Tibial nerve (tissue), 4 donors: ENCODE results near the gene PEX26. TPM values are rescaled to one million over a fixed set of nuclear protein-coding genes. Genes with fewer than 3 reads are reported as not detected.
"Not testable (repeated sequence)": the region's sequence is repeated elsewhere in the genome, so short reads cannot be mapped to it uniquely, and the experiment has no call there.

Source experiments
- DNase-seq, 2 donors: peaks; one replicate each; pipeline ENCODE4 v3.0.0-alpha.2; 2019; ENCODE audit warnings: low spot score in 2 of 2
- H3K27ac ChIP-seq, 4 donors: fragments of 200-600 bp; sonication (generic) in 3 of 4; one replicate each; pipeline ENCODE4 v1.5.1; 2017 to 2019; ENCODE audit warnings: mild to moderate bottlenecking in 1 of 4
- H3K27me3 ChIP-seq, 2 donors: fragments of 200-600 bp; sonication (generic) in 1 of 2; one replicate each; pipeline versions ENCODE4 v1.5.1 to v1.6.0; 2017 to 2019
- H3K36me3 ChIP-seq, 3 donors: fragments of 200-600 bp; sonication (generic); one replicate each; pipeline ENCODE4 v1.5.1; 2018 to 2019
- H3K4me1 ChIP-seq, 4 donors: fragments of 200-600 bp; sonication (generic) in 3 of 4; one replicate each; pipeline ENCODE4 v1.5.1; 2017 to 2019
- H3K4me3 ChIP-seq, 4 donors: fragments of 200-600 bp; sonication (generic) in 3 of 4; one replicate each; pipeline ENCODE4 v1.5.1; 2017 to 2019; ENCODE audit warnings: mild to moderate bottlenecking in 1 of 4, moderate library complexity in 1 of 4
- H3K9me3 ChIP-seq, 4 donors: fragments of 200-600 bp; sonication (generic) in 3 of 4; one replicate each; pipeline ENCODE4 v1.5.1; 2017 to 2019
- EP300 ChIP-seq, 2 donors: sonication (generic); formaldehyde crosslinking; IDR thresholded peaks; one replicate each; pipeline ENCODE4 v1.6.1; 2017; ENCODE audit warnings: antibody characterized with exemption in 2 of 2, mild to moderate bottlenecking in 1 of 2
- POLR2A ChIP-seq, 2 donors: fragments of 450-650 bp; IDR thresholded peaks; one replicate each; pipeline ENCODE4 v1.6.1; 2017; ENCODE audit warnings: antibody characterized with exemption in 2 of 2, mild to moderate bottlenecking in 2 of 2, moderate library complexity in 2 of 2
- WGBS, 2 donors: methylation state at CpG; one replicate each; pipeline ENCODE4 v1.1.5; 2018; 5-methylcytosine and 5-hydroxymethylcytosine counted together
- total RNA-seq, 4 donors: library from RNA; depleted of rRNA; stranded (reverse); fragments of >200 nt; gene quantifications; one replicate each; pipeline ENCODE4 v1.1.0, GENCODE V29; 2016
- TF ChIP-seq, protein P1 (sequence below), 5 experiments: fragments of 200-600 bp in 3 of 5; fragments of 450-650 bp in 2 of 5; sonication (generic) in 3 of 5; IDR thresholded peaks; one replicate each; pipeline ENCODE4 v1.5.1; 2016 to 2019; ENCODE audit warnings: antibody characterized with exemption in 5 of 5, mild to moderate bottlenecking in 3 of 5, moderate library complexity in 2 of 5

PEX26 gene
- total RNA-seq, 4 donors from 2014 or later, result 15.3 to 36.3 (median 29.4) TPM

DNA sequence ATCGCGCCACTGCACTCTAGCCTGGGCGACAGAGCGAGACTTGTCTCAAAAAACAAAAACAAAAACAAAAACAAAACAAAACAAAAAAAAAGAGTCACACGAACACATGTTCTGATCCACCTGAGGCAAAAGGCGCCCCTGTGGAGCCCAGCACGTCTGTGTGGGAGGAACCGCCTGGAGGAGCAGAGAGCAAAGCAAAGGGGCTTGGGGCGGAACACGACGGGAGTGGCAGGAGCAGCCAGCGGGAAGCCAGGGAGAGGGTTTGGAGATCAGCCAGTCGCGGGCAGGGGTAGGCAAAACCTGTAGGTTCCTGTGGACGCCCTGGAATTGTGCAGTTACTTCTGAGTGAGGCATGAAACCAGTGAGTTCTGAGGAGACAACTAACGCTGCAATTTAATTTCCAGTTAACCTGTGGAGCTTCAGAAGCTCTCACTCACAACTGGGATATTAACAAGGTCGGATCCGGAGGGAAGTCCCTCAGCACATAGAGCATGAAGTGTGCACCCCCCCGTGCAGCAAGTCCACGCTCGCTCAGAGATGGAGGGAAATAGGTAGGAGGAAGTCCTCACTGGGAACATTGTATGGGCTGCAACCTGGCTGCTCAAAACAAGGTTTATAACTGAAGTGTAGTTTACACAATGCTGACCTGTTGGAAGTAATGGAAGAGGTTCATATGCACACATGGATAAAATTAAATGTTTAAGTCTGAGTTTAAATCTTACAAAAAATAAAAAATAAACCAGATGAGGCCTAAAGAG, 59.0 kb downstream of the PEX26 start:
- no peak for DNase-seq
- no peak overlapping the region for H3K27ac ChIP-seq
- H3K36me3 ChIP-seq, result peaks cover 0 to 19% (median 0%) of the 10 kb centered on the region in 3 donors
- H3K27me3 ChIP-seq, result no peaks in the 10 kb centered on the region
- peaks cover 0 to 5% (median 0%) of the 10 kb centered on the region in 4 donors for H3K4me1 ChIP-seq
- H3K4me3 ChIP-seq, result no peak overlapping the region
- TF ChIP-seq, protein P1, sequence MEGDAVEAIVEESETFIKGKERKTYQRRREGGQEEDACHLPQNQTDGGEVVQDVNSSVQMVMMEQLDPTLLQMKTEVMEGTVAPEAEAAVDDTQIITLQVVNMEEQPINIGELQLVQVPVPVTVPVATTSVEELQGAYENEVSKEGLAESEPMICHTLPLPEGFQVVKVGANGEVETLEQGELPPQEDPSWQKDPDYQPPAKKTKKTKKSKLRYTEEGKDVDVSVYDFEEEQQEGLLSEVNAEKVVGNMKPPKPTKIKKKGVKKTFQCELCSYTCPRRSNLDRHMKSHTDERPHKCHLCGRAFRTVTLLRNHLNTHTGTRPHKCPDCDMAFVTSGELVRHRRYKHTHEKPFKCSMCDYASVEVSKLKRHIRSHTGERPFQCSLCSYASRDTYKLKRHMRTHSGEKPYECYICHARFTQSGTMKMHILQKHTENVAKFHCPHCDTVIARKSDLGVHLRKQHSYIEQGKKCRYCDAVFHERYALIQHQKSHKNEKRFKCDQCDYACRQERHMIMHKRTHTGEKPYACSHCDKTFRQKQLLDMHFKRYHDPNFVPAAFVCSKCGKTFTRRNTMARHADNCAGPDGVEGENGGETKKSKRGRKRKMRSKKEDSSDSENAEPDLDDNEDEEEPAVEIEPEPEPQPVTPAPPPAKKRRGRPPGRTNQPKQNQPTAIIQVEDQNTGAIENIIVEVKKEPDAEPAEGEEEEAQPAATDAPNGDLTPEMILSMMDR (IDR thresholded peaks at IDR 0.05), result no peak
- 89 to 90% methylated on average over 21 of the region's 21 CpGs for WGBS, 2 donors
- no peaks in the 10 kb centered on the region for H3K9me3 ChIP-seq

DNA sequence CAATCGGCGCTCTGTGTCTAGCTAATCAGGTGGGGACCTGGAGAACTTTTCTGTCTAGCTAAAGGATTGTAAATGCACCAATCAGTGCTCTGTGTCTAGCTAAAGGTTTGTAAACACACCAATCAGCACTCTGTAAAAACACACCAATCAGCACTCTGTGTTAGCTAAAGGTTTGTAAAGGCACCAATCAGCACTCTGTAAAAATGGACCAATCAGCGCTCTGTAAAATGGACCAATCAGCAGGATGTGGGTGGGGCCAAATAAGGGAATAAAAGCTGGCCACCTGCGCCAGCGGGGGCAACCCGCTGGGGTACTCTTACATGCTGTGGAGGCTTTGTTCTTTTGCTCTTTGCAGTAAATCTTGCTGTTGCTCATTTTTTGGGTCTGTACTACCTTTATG, 63.2 kb downstream of the PEX26 start:
- H3K36me3 ChIP-seq, H3K27ac ChIP-seq, DNase-seq, H3K4me3 ChIP-seq, H3K4me1 ChIP-seq, H3K9me3 ChIP-seq, H3K27me3 ChIP-seq: not testable (repeated sequence)
- WGBS, 2 donors, result 93 to 95% methylated on average over 6 of the region's 6 CpGs

DNA sequence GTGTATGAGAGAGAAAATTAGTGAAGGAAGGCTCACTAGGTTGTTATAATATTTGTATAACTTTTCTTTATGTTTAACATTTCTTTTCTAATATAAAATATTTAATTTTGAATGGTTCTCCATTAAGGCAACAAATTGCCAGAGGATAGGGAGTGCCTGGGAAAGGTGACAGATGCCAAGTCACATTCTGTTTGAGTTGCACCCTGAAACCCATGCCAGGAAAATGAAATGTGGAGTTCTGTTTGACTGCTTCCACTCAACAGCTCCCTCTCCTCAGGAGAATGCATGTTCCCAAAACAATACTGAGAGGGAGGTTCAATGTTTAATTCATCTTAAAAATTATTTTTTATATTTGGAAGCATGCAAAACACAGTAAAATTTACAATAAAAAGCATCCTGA, 66.3 kb downstream of the PEX26 start:
- Histone ChIP-seq H3K4me3 (no peak overlapping the region), H3K4me1 (peaks cover 0 to 18% (median 0%) of the 10 kb centered on the region in 4 donors), H3K27me3 (no peaks in the 10 kb centered on the region), H3K27ac (no peak overlapping the region), H3K9me3 (no peaks in the 10 kb centered on the region), H3K36me3 (peaks cover 0 to 6% (median 0%) of the 10 kb centered on the region in 3 donors)
- DNase-seq, result no peak
- TF ChIP-seq, protein P1 (IDR thresholded peaks at IDR 0.05), result no peak
- TF ChIP-seq POLR2A (IDR thresholded peaks at IDR 0.05), result no peak
- no peak for TF ChIP-seq EP300 (IDR thresholded peaks at IDR 0.05)

DNA sequence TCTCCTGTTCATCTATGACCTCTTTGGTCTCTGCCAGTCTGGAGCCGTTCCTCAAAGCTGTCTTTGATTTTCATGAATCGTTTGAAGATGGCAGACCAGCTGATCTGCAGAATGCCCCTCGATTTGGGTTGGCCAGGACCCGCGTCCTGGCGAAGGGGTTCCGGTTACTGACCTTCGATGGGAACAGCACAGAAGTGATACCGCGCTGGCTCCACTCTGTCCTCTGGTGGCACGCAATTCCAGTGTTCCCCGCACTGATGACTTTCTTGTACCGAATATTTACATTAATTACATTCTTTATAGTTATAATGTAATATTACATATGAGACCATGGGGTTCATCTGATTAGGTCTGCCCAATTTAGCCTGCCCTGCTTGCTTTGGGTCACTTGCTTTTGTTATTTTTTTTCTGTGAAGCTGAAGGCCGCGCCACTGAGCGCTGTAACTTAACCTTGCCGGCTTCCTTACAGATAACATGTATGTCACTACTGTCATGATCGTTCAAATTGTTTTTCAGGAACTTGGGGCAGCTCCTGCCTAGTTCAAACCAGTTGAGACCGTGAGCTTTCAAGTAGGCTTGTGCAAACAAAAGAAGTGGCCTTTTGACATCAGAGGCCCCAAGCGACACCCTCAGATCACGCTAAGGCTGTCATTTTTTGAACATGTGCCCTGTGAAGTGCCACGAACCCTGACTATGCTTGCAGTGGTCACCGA, 68.0 kb downstream of the PEX26 start:
- Histone ChIP-seq H3K27me3 (no peaks in the 10 kb centered on the region), H3K36me3 (peaks cover 0 to 6% (median 0%) of the 10 kb centered on the region in 3 donors), H3K4me1 (peaks cover 0 to 28% (median 4%) of the 10 kb centered on the region in 4 donors), H3K9me3 (no peaks in the 10 kb centered on the region), H3K4me3 (no peak overlapping the region), H3K27ac (peak overlapping the region in 3 of 4 donors; percentile 37 to 82 (median 62))
- no peak for TF ChIP-seq EP300 (IDR thresholded peaks at IDR 0.05)
- TF ChIP-seq POLR2A (IDR thresholded peaks at IDR 0.05), result no peak
- TF ChIP-seq, protein P1 (IDR thresholded peaks at IDR 0.05), result no peak
- no peak for DNase-seq
- 82 to 88% methylated on average over 23 of the region's 23 CpGs for WGBS, 2 donors

DNA sequence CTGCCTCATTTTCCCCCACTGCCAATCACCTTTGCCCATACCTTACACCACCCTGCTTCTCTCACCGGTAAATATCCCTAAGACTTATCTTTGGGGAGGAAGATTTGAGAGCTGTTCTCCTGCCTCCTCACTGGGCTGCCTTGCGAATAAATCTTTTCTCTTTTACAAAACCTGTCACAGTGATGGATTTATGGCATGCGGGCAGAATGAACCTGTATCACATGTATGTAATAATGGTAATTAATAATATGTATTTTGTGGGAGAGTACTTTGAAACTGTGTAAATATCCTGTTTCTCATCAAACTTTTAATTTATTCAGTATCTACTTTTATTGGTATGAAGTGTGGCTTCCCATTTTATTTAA, 68.6 kb downstream of the PEX26 start:
- no peak for DNase-seq
- H3K27me3 ChIP-seq, result no peaks in the 10 kb centered on the region
- H3K4me3 ChIP-seq, result no peak overlapping the region
- H3K4me1 ChIP-seq, result peaks cover 0 to 33% (median 6%) of the 10 kb centered on the region in 4 donors
- WGBS, 2 donors, result 92 to 95% methylated on average over 3 of the region's 3 CpGs
- TF ChIP-seq POLR2A (IDR thresholded peaks at IDR 0.05), result no peak
- TF ChIP-seq EP300 (IDR thresholded peaks at IDR 0.05), result no peak
- TF ChIP-seq, protein P1 (IDR thresholded peaks at IDR 0.05), result no peak
- no peaks in the 10 kb centered on the region for H3K9me3 ChIP-seq
- H3K36me3 ChIP-seq, result peaks cover 0 to 2% (median 0%) of the 10 kb centered on the region in 3 donors
- H3K27ac ChIP-seq, result peak overlapping the region in 3 of 4 donors; percentile 37 to 82 (median 62)
